Heart left ventricle (tissue), 16 donors: Measurements from ENCODE around the gene RPS18. TPM values are rescaled to one million over a fixed set of nuclear protein-coding genes. Genes with fewer than 3 reads are reported as not detected.

Experiments
- ATAC-seq, 4 donors: fragments of 200-7000 bp; cut with Tn5 transposase; one replicate each; pipeline ENCODE4 v1.9.1; 2020 to 2022; ENCODE audit warnings: moderate library complexity in 4 of 4, mild to moderate bottlenecking in 3 of 4, moderate number of reproducible peaks in 1 of 4
- DNase-seq, 5 donors: peaks; one replicate each; pipeline ENCODE4 v3.0.0-alpha.2; 2020
- H3K27ac ChIP-seq, 12 donors: fragments of 200-600 bp; sonication (generic) in 4 of 12; one replicate each; pipeline versions ENCODE4 v1.5.0 to v1.8.0; 2016 to 2022; ENCODE audit warnings: mild to moderate bottlenecking in 2 of 12
- H3K27me3 ChIP-seq, 9 donors: fragments of 200-600 bp; sonication (generic) in 2 of 9; one replicate each; pipeline versions ENCODE4 v1.5.1 to v1.8.0; 2016 to 2022; ENCODE audit warnings: mild to moderate bottlenecking in 3 of 9
- H3K36me3 ChIP-seq, 9 donors: fragments of 200-600 bp; sonication (generic) in 2 of 9; one replicate each; pipeline versions ENCODE4 v1.5.0 to v1.8.0; 2018 to 2022; ENCODE audit warnings: mild to moderate bottlenecking in 2 of 9
- H3K4me1 ChIP-seq, 12 donors: fragments of 200-600 bp; sonication (generic) in 4 of 12; one replicate each; pipeline versions ENCODE4 v1.5.0 to v1.8.0; 2016 to 2022; ENCODE audit warnings: mild to moderate bottlenecking in 3 of 12
- H3K4me3 ChIP-seq, 12 donors: fragments of 200-600 bp; sonication (generic) in 4 of 12; one replicate each; pipeline versions ENCODE4 v1.5.0 to v1.8.0; 2017 to 2022; ENCODE audit warnings: mild to moderate bottlenecking in 9 of 12, moderate library complexity in 4 of 12
- H3K9me3 ChIP-seq, 12 donors: fragments of 200-600 bp; sonication (generic) in 4 of 12; one replicate each; pipeline versions ENCODE4 v1.5.0 to v1.8.0; 2016 to 2022; ENCODE audit warnings: mild to moderate bottlenecking in 1 of 12
- CTCF ChIP-seq, 12 donors: fragments of 200-600 bp; sonication (generic) in 4 of 12; IDR thresholded peaks; one replicate each; pipeline versions ENCODE4 v1.5.0 to v1.8.0; 2018 to 2022; ENCODE audit warnings: antibody characterized with exemption in 12 of 12, mild to moderate bottlenecking in 5 of 12
- POLR2A ChIP-seq, 2 donors: fragments of 450-650 bp; IDR thresholded peaks; one replicate each; pipeline ENCODE4 v1.6.1; 2017; ENCODE audit warnings: antibody characterized with exemption in 2 of 2, mild to moderate bottlenecking in 2 of 2, moderate library complexity in 2 of 2
- WGBS, 4 donors: extraction: QIAGEN DNeasy Blood & Tissue Kit in 2 of 4; methylation state at CpG; one replicate each; pipeline versions ENCODE4 v1.1.5 to v1.1.7; 2013 to 2018; 5-methylcytosine and 5-hydroxymethylcytosine counted together
- intact Hi-C, 10 donors: fragments of 100-400 bp; cut with DNase I; formaldehyde crosslinking; loops; one replicate each; pipeline versions ENCODE4 v1.11.1 to v1.14.2; 2022
- polyA plus RNA-seq, 2 donors: library from polyadenylated mRNA; stranded (reverse); fragments of 200-250 nt; gene quantifications; one replicate each; pipeline ENCODE4 v1.2.3, GENCODE V29; 2013
- total RNA-seq, 9 donors: library from RNA; depleted of rRNA in 2 of 9; stranded (reverse); fragments of >200 nt in 2 of 9; fragmentation: NEBNext Ultra II Directional in 3 of 9; extraction: Animal tissue kit (Norgen Biotek cat#: 25700) in 3 of 9; gene quantifications; one replicate each; pipeline versions ENCODE4 v1.1.0 to v1.2.4, GENCODE V29; 2016 to 2023
- donor health status: ischemic (EF 13 %, LVEDD 7.1; RV severe dilation, severe dysfunction).
- donor health status: healthy with polysubstance abuse.
- donor health status: DM: no; HTN: yes; CAD: no.
- donor health status: DM: no; HTN: no; CAD: no.
- donor health status: ischemic (EF 25% LVEDD 6.9; RV normal size, moderate dysfunction).
- donor health status: ischemic (EF 25% LVEDD 5.7; RV mildly dilated, moderate dysfunction).
- donor health status: healthy.
- donor health status: DM: yes; HTN: yes; CAD: no.
- donor health status: ischemic (EF 35%, LVEDD 5.7; RV mildly dilated, moderate dysfunction).
- donor health status: nonischemic (EF 11% LVEDD 7.7; RV severe dilation, severe dysfunction).
- donor health status: DM: yes; HTN: yes; CAD: no.
- donor health status: PGD.
- donor health status: ischemic (EF 29% LVEDD 5.4; RV normal size, mild dysfunction).
- donor health status: nonischemic (EF 23%, LVEDD 6.1; RV moderate dilation, normal function).

The RPS18 gene
- total and polyA plus RNA-seq, 11 donors, result 685 to 3,458 (median 1,145) TPM

GRCh38 chr6:33288921-33289783 is 17.3 kb downstream of the RPS18 start, which contains the start of the genes PFDN6 and WDR46:
PFDN6 (plus strand) TSS chr6:33289601; CDS start chr6:33289857, 256 bp downstream.
WDR46 (minus strand) TSS chr6:33289239; CDS start chr6:33289170, 69 bp downstream.
- 0 to 1% (median 0%) methylated on average over 42 to 43 of the region's 43 CpGs for WGBS, 4 donors
- ATAC-seq, result peak; percentile 92 to 98 (median 95)
- intact Hi-C loops, result loop anchor here in 3 of 10 donors (1.0 to 2.0 kb wide), 2 partner anchors 10 to 16 kb away; partner anchors contain the start of gene RPS18 (in 1 of the 3)

DNA sequence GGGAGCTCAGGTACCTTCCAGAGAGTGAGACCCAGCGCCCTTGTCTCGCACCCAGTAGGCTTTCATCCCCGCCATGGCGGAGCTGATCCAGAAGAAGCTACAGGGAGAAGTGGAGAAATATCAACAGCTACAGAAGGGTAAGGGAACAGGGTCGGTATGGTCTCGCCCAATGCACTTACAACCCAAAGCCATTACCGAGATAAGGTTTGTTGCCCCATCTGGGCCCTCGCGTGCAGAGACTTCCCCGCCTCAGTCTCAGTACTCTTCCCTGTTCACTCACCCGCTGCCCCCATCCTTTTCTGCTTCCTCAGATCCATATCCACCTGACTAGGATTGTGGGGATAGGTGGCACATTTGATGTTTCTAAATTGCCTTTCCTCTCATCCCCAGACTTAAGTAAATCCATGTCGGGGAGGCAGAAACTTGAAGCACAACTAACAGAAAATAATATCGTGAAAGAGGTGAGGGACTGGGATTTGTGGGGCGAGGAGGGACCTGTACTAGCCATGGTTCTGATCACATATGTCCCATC is 18.0 kb downstream of the RPS18 start:
- Histone ChIP-seq H3K4me1 (peaks cover 0 to 25% (median 18%) of the 10 kb centered on the region in 12 donors), H3K36me3 (peaks cover 0 to 77% (median 64%) of the 10 kb centered on the region in 9 donors), H3K27me3 (no peaks in the 10 kb centered on the region), H3K27ac (peak overlapping the region; percentile 49 to 89 (median 81)), H3K9me3 (no peaks in the 10 kb centered on the region), H3K4me3 (peak overlapping the region; percentile 60 to 90 (median 73))
- 2 to 5% (median 4%) methylated on average over 13 to 14 of the region's 14 CpGs for WGBS, 4 donors
- ATAC-seq (peak in 1 of 4 donors; percentile 10), DNase-seq (no peak)
- intact Hi-C loops, result loop anchor here in 3 of 10 donors (1.0 to 2.0 kb wide), 2 partner anchors 9 to 17 kb away; partner anchors contain the start of gene RPS18 (in 1 of the 3)
- TF ChIP-seq CTCF (IDR thresholded peaks at IDR 0.05), result no peak
- TF ChIP-seq POLR2A (IDR thresholded peaks at IDR 0.05), result no peak

More at GRCh38 chr6:33288921-33289783, 17.3 kb downstream of the RPS18 start, which contains the start of the genes PFDN6 and WDR46:
- peaks cover 0 to 77% (median 64%) of the 10 kb centered on the region in 9 donors for H3K36me3 ChIP-seq
- peak within 1 kb of the TSS; percentile 60 to 90 (median 73) for H3K4me3 ChIP-seq
- TF ChIP-seq CTCF (IDR thresholded peaks at IDR 0.05), result no peak
- peak in 1 of 2 donors; percentile 32 for TF ChIP-seq POLR2A (IDR thresholded peaks at IDR 0.05)
- no peaks in the 10 kb centered on the region for H3K9me3 ChIP-seq
- peak within 1 kb of the TSS; percentile 49 to 89 (median 81) for H3K27ac ChIP-seq
- DNase-seq, result peak; percentile 74 to 87 (median 86)
- H3K27me3 ChIP-seq, result no peaks in the 10 kb centered on the region
- H3K4me1 ChIP-seq, result peaks cover 0 to 25% (median 18%) of the 10 kb centered on the region in 12 donors

DNA sequence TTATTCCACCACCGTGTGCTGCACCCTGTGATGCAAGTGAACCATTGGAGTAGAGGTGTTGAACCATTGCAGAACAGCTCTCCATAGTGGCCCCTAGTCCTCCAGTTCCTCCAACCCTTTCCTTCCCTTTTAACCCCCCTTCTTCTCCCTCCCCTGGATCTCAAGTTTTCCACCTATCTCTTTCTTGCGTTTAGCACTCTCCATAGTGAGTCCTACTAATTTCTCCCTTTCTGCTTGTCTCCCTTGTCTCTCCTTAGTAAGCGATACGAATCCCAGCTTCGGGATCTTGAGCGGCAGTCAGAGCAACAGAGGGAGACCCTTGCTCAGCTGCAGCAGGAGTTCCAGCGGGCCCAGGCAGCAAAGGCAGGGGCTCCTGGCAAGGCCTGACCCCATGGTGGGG is 18.6 kb downstream of the RPS18 start:
- no peak overlapping the region for H3K27ac ChIP-seq
- 64 to 75% (median 70%) methylated on average over 7 of the region's 7 CpGs for WGBS, 4 donors
- no peak for DNase-seq

More for the DNA sequence above, 18.6 kb downstream of the RPS18 start:
- H3K4me1 ChIP-seq, result peaks cover 0 to 25% (median 18%) of the 10 kb centered on the region in 12 donors
- H3K36me3 ChIP-seq, result peaks cover 0 to 77% (median 64%) of the 10 kb centered on the region in 9 donors
- no peak for ATAC-seq
- H3K9me3 ChIP-seq, result no peaks in the 10 kb centered on the region
- TF ChIP-seq CTCF (IDR thresholded peaks at IDR 0.05), result no peak
- TF ChIP-seq POLR2A (IDR thresholded peaks at IDR 0.05), result no peak
- intact Hi-C loops, result no loop called here
- H3K27me3 ChIP-seq, result no peaks in the 10 kb centered on the region
- peak overlapping the region in 8 of 12 donors; percentile 60 to 90 (median 76) for H3K4me3 ChIP-seq
